ENCODE results near the gene CPA5. TPM values are rescaled to one million over a fixed set of nuclear protein-coding genes. Genes with fewer than 3 reads are reported as not detected.

The CPA5 gene
- polyA plus RNA-seq, 1 experiment: 0.15 TPM

- CTCF ChIA-PET: no interaction called here
- POLR2A ChIA-PET: no interaction called here
These were observed 13.9 kb downstream of the CPA5 start for GRCh38 chr7:130358471-130358870.

GRCh38 chr7:130359276-130359857 is 14.8 kb downstream of the CPA5 start:
- Histone ChIP-seq H3K4me3 (ENCODE audit: low read depth, low read length) (no peak overlapping the region), H3K36me3 (ENCODE audit: control insufficient read depth, insufficient read depth, low read length) (no peaks in the 10 kb centered on the region), H3K27me3 (ENCODE audit: control insufficient read depth, insufficient read depth, low read length) (no peaks in the 10 kb centered on the region)
- no peak for TF ChIP-seq CTCF (IDR thresholded peaks at IDR 0.05; ENCODE audit: insufficient read depth, low read depth, low read length)
- no peak for DNase-seq (ENCODE audit: low read depth)
- CTCF ChIA-PET: no interaction called here
- POLR2A ChIA-PET: no interaction called here

More at GRCh38 chr7:130358471-130358870, 13.9 kb downstream of the CPA5 start:
- H3K36me3 ChIP-seq (ENCODE audit: control insufficient read depth, insufficient read depth, low read length): no peaks in the 10 kb centered on the region
- H3K4me3 ChIP-seq (ENCODE audit: low read depth, low read length): no peak overlapping the region
- no peak for TF ChIP-seq CTCF (IDR thresholded peaks at IDR 0.05; ENCODE audit: insufficient read depth, low read depth, low read length)
- H3K27me3 ChIP-seq (ENCODE audit: control insufficient read depth, insufficient read depth, low read length): no peaks in the 10 kb centered on the region
- DNase-seq (ENCODE audit: low read depth): no peak

- no peak for DNase-seq (ENCODE audit: low read depth)
- TF ChIP-seq CTCF (IDR thresholded peaks at IDR 0.05; ENCODE audit: insufficient read depth, low read depth, low read length): no peak
- no peaks in the 10 kb centered on the region for H3K27me3 ChIP-seq (ENCODE audit: control insufficient read depth, insufficient read depth, low read length)
- CTCF ChIA-PET: no interaction called here
- no peaks in the 10 kb centered on the region for H3K36me3 ChIP-seq (ENCODE audit: control insufficient read depth, insufficient read depth, low read length)
- H3K4me3 ChIP-seq (ENCODE audit: low read depth, low read length): no peak overlapping the region
- POLR2A ChIA-PET: no interaction called here
These were observed 15.9 kb downstream of the CPA5 start for GRCh38 chr7:130360518-130360917.

GRCh38 chr7:130361681-130362080 is 17.1 kb downstream of the CPA5 start:
- ChIA-PET POLR2A (no interaction called here), CTCF (interaction anchor here (0.6 kb wide), 1 partner anchor 110 kb away, joined by 3 read pairs; no protein-coding TSS in a partner anchor)
- TF ChIP-seq CTCF (IDR thresholded peaks at IDR 0.05; ENCODE audit: insufficient read depth, low read depth, low read length): no peak
- Histone ChIP-seq H3K27me3 (ENCODE audit: control insufficient read depth, insufficient read depth, low read length) (no peaks in the 10 kb centered on the region), H3K4me3 (ENCODE audit: low read depth, low read length) (no peak overlapping the region), H3K36me3 (ENCODE audit: control insufficient read depth, insufficient read depth, low read length) (no peaks in the 10 kb centered on the region)
- DNase-seq (ENCODE audit: low read depth): no peak

- Histone ChIP-seq H3K27me3 (ENCODE audit: control insufficient read depth, insufficient read depth, low read length) (no peaks in the 10 kb centered on the region), H3K4me3 (ENCODE audit: low read depth, low read length) (no peak overlapping the region), H3K36me3 (ENCODE audit: control insufficient read depth, insufficient read depth, low read length) (no peaks in the 10 kb centered on the region)
- POLR2A ChIA-PET: no interaction called here
- CTCF ChIA-PET: interaction anchor here (0.6 kb wide), 2 partner anchors 101 to 110 kb away, joined by 3 read pairs; no protein-coding TSS in a partner anchor
- no peak for DNase-seq (ENCODE audit: low read depth)
- TF ChIP-seq CTCF (IDR thresholded peaks at IDR 0.05; ENCODE audit: insufficient read depth, low read depth, low read length): no peak
These were observed 17.7 kb downstream of the CPA5 start for GRCh38 chr7:130362251-130362816.

Data from BJ (cell line).